DMS114 treated with DMSO at 0.1 percent for 48 hours (cell line): ENCODE results near the gene KHSRP.
"Not testable (repeated sequence)": the region's sequence is repeated elsewhere in the genome, so short reads cannot be mapped to it uniquely, and the experiment has no call there.

Experiments used
- DNase-seq: peaks from one replicate; lab custom pipeline; 2025; ENCODE audit not compliant: unreplicated experiment; lab: John Stamatoyannopoulos, UW

KHSRP gene

DNA sequence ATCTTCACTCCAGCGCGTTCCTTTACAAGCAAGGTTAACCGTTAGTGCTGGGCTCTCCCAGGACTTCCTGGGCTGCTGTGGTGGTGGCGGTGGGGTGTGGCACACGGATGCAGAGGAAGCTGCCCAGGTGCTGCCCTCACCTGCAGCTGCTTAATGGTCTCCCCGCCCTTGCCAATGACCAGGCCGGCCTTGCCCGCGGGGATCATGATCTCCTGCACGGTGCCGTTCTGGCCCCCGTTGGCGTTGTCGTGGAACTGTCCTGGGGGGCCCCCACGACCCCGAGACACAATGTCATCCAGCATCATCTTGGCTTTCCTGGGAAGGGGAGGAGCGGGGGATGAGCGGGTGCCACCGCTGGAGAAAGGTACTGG, 6.1 kb downstream of the KHSRP start:
- no peak for DNase-seq

DNA sequence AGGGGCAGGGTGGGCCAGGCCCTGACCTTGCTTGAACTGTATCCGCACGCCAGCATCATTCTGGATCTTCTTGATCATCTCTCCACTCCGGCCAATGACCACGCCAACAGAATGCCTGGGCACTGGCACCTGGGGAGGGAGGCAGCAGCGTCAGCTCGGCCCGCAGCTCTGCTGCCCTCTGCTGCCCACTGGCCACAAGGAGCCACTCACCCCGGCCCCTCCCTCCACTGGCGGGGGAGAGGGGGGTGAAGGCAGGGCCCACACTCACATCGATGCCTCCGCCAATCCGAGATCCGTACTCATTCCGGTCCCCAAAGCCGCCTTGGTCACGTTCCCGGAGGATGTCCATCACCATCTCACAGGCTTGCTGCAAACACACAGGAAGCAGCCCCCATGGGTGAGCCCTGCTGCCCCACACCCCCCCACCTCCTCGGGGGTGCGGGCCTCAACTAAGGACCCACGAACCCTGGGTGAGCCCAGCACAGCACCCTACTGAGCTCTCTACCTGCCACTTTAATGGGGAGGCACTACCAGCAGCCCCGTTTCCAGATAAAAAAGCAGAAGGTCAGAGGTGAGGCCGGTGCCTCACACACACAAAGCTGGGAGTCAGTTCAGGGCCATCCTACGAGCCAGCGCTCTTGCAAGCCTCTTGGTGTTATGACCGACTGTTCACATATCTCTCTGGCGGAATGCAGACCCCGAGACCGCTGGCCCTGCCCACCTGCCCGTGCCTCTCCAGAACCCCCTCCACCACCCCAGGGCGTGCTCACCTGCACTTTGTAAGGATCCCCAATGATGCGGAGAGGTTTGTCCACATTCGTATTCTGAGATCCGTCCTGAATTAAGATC, 6.7 kb downstream of the KHSRP start:
- no peak for DNase-seq

DNA sequence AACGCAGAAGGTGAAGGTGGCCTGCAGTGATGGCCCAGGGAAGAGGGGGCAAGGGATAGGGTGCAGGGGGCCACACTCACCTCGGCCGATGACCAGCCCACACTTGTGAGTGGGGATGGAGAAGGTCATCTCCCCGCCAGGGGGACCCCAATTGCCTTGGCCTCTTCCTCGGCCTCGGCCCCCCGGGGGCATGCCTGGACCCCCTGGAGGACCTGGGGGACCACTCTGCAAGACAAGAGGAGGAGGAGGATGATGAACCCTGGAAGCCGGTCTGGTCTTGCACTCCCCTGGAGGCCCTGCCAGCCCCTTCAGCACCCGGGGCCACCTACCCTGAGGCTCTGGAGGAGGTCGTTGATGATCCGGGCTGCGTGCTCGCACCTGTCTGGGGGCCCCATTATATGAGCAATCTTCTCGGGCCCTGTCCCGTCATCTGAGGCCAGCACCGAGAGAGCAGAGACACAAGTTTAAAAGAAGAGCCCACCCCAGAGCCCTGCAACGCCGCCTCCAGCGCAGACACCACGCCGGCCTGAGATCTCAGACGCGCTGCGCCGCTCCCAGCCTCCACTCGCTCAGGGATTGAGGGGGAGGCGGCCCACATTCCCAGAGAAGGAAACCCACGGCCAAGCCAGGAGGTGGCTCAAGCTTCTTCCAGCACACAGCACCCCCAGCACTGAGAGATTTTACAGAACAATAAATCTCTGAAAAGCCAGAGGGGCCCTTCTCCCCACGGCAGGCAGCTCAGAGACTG, 7.8 kb downstream of the KHSRP start:
- DNase-seq: no peak

DNA sequence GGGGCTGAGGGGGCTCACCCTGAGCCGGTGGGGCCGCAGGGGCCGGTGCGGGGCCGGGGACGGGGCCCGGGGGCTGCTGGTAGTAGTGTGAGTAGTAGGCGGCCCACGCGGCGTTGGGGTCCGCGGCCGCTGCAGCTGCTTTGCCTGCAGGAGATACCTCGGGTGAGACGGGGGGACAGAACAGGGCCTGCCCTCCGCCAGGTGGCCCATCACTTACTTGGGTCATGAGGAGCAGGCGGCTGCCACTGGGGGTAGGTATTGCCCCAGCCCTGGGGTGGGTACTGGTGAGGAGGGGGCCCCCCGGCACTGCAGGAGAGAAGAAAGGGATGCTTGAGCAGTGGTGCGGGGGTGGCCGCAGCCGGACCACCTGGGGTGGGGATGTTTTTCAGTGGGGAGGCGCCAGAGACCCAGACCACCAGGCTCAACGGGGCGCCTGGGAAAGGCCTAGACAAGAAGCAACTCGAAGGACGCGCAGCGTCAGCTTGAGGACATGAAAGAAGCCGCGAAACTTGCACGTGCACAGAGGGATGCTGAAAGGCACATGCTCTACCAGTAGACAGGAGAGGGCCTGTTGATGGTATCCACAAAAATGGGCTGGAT, 8.9 kb downstream of the KHSRP start:
- no peak for DNase-seq

DNA sequence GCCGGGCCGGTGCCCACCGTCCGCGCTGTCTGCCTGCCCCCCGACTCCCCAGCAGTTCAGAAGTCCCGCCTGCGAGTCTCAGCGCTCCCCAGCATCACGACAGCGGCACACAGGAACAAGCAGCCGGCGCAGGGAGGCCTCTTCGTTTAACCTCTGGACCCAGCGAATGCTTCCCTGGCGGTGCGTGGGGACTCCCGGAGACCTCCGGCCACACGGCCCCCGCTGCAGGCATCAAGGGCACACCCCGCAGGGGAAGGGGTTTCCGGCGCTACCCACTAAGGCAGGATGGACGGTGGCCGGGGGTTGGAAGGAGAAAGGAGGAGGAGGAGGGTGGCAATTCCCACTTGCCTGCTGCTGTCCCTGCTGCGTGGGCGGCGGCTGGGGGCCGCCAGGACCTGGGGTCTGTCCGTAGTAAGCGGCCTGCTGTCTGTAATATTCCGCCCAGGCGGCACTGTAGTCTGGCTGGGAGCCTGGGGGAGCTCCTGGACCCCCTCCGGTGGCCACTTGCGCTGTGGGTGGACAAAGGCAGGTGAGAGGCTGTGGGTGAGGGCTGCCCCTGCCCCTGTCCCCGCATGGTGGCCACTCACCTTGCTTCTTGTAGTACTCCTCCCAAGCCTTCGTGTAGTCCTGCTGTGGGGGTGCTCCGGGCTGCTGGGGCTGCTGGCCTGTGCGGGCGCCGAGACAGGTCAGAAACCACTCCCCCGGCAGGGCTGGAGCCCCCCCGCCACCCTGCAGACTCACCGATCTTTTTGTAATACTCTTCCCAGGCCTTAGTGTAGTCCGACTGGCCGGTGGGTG, 9.6 kb downstream of the KHSRP start:
- DNase-seq: no peak

DNA sequence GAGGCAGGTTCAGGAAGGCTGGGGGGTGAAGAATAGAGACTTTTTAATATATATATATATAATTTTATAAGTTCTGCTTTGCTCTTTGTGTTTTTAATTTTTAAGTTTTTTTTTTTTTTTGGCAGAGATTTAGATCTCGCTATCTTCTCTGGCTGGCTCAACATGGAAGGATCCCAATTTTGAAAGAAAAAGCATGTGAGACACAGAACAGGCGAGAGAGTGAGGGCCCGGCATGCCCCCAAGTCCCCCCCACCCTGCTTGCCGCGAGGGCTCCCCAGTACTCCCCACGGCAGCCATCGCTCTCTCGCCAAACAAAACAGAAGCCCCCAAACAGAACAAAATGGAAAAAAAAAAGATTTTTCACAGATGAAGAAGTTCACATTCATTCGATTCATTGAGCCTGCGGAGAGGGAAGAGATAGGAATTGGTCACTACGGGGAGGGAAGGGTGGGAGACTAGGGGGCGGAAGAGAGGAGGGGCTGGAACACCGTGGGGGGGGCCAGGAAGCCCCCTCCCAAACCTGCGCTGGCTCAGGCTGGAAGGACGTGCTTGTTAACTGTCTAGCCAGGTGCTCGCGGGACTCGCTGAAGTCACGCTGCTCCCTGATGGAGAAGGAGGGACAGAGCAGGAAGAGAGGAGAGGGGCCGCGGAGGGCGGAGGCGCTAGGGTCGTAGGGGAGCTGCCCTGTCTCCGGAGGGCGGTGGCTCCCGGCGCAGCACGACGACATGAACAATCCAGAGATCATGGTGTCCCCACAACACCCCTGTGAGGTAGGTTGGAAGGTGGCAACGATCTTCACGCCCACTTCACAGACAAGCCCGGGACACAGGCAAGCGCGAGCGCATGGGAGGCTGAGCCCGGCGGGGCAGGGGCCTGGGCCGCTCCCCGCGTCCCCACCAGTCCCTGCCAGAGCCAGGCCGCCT, 10.6 kb downstream of the KHSRP start:
- DNase-seq: no peak

DNA sequence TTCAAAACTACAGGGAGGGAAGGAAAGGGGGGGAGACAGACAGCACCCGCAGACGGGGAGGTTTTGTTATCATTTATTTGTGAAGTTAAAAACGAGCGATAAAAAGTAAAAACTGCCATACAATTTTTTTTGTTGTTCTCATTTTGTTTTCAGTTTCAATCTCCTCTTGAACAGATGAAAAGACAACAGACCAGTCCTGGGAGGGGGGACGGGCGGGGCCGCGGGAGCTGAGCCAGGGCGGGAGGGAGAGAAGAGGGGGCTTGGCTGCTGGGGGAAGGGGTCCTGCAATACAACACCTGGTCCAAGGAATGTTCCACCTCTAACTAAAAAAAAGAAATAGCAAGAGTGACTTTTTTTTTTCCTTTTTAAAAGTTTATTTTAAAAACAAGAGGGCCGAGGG, 11.3 kb downstream of the KHSRP start:
- DNase-seq: no peak

DNA sequence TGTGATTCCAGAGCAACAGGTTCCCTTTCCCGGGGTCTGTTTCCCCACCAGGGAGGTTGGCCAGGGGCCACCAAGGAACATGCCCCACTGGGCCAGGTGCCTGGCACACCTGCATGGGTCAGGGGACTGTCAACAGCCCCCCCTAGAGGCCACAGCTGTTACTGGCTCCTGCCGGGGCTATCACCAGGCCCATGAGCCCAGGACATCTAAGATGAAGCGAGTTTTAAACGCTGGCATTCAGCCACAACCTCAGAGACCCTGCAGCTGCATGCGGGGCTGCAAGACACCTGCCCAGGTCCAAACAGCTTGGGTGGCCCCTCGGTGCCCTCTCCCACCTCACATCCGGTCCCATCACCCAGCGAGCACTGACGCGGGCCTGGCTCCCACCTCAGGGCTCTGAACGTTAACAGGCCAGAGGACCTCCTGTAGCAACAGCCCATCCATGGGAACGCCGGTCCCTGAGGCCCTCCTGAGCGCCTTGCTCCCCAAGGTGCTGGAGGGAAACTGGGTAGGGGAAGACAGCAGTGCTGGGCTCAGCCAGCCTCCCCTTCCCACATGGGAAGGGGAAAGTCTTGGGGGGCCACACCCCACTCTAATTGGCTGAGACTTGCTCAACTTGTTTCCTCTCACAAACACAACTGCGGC, 12.0 kb downstream of the KHSRP start:
- DNase-seq: no peak

DNA sequence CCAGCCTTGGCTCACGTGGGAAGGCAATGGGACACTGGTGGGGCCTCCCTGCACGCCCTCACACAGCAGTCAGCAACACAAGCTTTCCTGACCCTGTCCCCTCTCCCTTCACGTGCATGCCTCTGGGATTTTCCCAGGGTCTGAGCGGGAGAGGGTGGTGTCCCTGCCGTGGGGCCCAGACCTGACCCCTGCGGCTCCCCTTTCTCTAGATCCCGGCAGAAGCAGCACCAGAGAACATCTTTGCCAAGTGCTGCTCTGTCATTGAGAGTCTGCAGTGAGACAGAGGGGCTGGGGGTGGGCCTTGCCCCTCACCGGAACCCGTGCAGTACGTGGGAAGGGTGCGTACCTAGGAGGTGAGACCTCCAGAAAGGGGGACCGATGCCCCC, 12.6 kb downstream of the KHSRP start:
- DNase-seq: no peak

DNA sequence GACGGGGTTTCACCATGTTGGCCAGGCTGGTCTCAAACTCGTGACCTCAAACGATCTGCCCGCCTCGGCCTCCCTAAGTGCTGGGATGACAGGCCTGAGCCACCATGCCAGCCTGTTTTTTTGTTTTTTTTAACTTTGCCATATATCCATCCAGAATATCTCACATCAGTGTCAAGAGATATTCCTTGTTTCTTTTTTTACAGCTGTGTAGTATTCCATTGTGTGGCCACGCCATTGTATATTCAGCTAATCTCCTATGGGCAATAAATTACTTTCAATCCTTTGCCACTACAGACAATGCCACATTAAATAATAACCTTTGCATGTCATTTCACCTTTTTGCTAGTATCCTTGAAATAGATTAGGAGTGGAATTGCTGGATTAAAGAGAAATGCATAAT, 15.3 kb downstream of the KHSRP start:
- no peak for DNase-seq

DNA sequence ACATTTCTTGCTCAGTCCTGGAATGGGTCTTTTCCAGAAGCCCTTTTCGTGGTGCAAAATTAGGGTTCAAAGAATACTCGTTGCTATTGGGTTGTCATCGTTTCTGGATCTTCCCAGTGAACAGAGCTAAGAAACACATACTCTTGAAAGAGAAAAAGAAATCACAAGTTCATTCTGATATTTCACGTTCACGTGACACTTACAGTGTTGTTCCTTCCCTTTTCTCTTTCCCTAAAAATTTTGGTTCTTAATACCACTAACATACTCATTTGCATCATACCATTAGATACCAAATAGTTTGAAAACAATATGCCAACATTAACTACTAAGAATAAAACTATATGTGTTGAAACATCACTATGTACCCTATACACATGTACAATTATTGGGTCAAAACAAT, 18.2 kb downstream of the KHSRP start:
- no peak for DNase-seq

DNA sequence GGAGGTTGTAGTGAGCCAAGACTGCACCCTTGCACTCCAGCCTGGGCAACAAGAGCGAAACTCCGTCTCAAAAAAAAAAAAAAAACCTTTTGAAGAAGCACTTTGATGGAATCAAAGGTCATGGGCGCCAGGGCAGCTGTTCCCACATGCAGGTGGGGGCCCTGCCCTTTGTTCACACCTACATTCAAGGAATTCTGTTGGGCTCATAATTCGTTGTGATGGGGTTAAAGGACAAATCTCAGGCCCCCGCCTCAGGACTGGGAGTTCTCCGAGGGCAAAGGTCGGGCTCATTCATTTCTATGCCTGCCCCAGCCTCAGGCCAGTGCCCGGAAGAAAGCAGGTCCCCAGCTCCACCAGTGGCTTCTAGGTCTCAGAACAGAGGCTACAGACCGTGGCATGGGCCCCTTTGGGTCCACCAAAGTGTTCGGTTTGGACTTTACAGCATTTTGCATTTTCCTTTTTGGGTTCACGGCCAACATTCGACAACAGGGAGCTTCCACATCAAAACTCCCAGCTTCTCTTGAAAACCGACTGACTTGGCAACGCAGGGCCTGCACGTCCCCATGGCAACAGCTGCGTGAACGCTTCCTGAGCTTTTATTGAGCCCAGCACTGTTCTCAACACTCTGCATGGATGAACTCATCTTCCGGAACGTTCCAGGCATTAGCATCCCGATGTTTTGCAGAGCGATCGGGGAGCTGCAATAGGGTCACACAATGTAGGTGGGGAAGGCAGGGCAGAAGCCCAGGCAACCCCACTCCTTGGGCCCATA, 21.6 kb downstream of the KHSRP start:
- DNase-seq: no peak

DNA sequence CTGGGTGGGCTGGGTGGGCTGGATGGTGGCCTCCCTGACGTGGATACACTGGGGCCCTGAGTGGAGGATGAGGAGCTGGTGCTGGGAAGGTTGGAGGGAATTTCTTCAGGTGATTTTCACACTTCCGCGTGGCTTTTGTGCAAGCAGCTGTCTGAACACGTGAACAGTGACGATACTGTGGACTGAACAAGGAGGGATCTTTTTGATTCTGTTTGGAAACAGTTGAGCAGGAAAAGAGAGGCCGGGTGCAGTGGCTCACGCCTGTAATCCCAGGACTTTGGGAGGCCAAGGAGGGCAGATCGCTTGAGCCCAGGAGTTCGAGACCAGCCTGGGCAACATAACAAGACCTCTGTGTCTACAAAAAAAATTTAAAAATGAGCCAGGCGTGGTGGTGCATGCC, 22.6 kb downstream of the KHSRP start:
- DNase-seq: no peak

DNA sequence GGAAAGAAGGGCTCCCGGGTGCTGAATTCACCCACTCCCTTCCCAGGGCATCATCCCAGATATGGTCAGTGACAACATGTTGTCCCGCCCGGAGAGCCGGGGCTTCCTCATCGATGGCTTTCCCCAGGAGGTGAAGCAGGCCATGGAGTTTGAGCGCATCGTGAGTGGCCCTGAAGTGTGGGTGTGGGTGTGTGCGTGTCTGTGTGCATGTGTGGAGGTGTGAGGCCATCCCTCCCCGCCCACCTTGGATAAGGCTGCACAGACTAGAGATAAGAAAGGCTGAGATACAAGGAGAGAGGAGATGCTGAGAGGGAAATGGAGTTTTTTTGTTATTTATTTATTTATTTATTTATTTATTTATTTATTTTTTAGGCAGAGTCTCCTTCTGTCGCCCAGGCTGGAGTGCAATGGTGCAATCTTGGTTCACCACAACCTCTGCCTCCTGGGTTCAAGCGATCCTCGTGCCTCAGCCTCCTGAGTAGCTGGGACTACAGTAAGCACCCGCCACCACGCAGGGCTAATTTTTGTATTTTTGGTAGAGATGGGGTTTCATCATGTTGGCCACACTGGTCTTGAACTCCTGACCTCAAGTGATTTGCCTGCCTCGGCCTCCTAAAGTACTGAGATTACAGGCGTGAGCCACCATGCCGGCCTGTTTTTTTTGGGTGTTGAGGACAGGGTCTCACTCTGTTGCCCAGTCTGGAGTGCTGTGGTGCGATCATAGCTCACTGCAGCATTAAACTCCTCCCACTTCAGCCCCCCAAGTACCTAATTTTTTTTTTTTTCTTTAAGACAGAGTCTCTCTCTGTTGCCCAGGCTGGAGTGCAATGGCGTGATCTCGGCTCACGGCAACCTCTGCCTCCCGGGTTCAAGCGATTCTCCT, 24.3 kb downstream of the KHSRP start:
- DNase-seq: not testable (repeated sequence)

DNA sequence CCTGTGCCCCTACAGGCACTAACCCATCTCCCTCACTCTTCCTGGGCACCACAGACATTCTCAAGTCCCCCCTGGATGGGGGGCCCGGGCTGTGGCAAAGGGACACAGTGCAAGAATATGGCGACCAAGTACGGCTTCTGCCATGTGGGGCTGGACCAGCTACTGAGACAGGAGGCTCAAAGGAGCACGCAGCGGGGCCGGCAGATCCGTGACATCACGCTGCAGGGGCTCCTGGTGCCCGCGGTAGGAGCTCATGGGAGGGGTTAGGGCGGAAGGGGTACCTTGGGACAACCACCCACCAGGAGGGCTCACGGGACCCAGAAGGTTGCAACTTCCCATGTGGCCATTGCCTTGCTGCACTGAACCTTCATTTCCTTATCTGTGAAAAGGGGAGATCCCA, 28.3 kb downstream of the KHSRP start:
- DNase-seq: no peak

DNA sequence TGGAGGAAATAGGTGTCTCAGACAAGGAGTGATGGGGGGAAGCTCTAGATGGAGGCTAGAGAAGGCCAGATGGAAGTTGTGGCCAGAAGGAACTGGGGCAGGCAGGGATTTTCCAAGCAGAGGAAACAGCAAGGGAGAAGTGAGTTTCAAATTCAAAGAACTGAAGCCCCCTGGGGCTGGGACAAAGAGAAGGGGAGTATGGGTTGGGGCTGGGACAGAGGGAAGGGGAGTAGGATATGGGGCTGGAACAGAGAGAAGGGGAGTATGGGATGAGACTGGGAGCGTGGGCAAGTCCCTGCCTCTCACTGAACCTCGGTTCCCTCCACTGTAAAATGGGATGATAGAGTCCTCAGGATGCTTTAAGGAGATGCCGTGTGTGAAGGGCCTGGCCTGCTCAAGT, 29.8 kb downstream of the KHSRP start:
- no peak for DNase-seq

DNA sequence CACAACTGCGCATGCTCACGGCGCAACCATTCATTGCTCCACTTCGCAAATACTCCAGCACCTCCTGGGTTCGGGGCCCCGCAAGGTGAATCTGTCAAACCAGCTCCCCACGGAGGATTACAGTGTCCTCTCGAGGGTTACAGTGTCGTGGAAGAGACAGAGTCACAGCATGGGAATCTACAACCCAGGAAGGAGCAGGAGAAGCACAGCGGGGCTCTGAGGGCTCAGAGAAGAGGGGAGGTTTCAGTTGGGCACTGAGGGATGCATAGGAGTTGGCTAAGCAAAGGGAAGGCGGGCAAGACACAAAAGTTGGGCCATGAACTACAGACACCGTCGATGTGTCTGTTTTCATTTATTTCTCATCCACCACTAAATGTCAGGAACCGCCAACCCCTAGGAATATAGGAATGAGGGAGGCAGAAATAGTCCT, 30.6 kb downstream of the KHSRP start:
- DNase-seq: no peak
